ENCODE data around the gene TRAF7. TPM values are rescaled to one million over a fixed set of nuclear protein-coding genes. Genes with fewer than 3 reads are reported as not detected.

TRAF7 gene
- total RNA-seq, 2 experiments from 2014 or later = 53.6 to 82.3 TPM

GRCh38 chr16:2170080-2170479 lies 14.5 kb downstream of the TRAF7 start:
- Histone ChIP-seq H3K4me1 (ENCODE audit: insufficient read depth, low read length, poor library complexity, severe bottlenecking) (no peaks in the 10 kb centered on the region), H4K20me1 (ENCODE audit: insufficient read depth, low read length) (no peaks in the 10 kb centered on the region), H3K9me2 (ENCODE audit: insufficient read depth, low read length) (no peaks in the 10 kb centered on the region), H3K79me2 (ENCODE audit: insufficient read depth, low read depth, low read length) (no peaks in the 10 kb centered on the region), H3K4me2 (ENCODE audit: low read length) (no peak overlapping the region), H2AFZ (ENCODE audit: low read length) (no peak overlapping the region), H3K9me3 (ENCODE audit: low read length) (no peaks in the 10 kb centered on the region), H3K36me3 (ENCODE audit: insufficient read depth, low read length) (peaks cover 55% of the 10 kb centered on the region), H3K27ac (ENCODE audit: low read depth, low read length, poor library complexity, severe bottlenecking) (no peak overlapping the region), H3K4me3 (ENCODE audit: low read depth, low read length, poor library complexity, severe bottlenecking) (no peak overlapping the region)
- BruUV-seq (replicated peaks) = no TSS peak
- ChIA-PET CTCF (ENCODE audit: unreplicated experiment) (no interaction called here), POLR2A (no interaction called here)
- TF ChIP-seq CTCF (conservative IDR thresholded peaks at IDR 0.05; ENCODE audit: low read length) = no peak
- no peak for TF ChIP-seq EZH2phosphoT487 (IDR thresholded peaks at IDR 0.05; ENCODE audit: borderline replicate concordance, low read depth, low read length)
- DNase-seq (ENCODE audit: low spot score) = no peak
- intact Hi-C loops (cut with micrococcal nuclease; ENCODE audit: unreplicated experiment) = no loop called here

- no peak overlapping the region for H2AFZ ChIP-seq (ENCODE audit: low read length)
- H3K36me3 ChIP-seq (ENCODE audit: insufficient read depth, low read length) = peaks cover 55% of the 10 kb centered on the region
- H4K20me1 ChIP-seq (ENCODE audit: insufficient read depth, low read length) = no peaks in the 10 kb centered on the region
- intact Hi-C loops (cut with micrococcal nuclease; ENCODE audit: unreplicated experiment) = no loop called here
- H3K4me2 ChIP-seq (ENCODE audit: low read length) = no peak overlapping the region
- H3K79me2 ChIP-seq (ENCODE audit: insufficient read depth, low read depth, low read length) = no peaks in the 10 kb centered on the region
- ChIA-PET CTCF (ENCODE audit: unreplicated experiment) (no interaction called here), POLR2A (no interaction called here)
- no peak for DNase-seq (ENCODE audit: low spot score)
- no peaks in the 10 kb centered on the region for H3K9me2 ChIP-seq (ENCODE audit: insufficient read depth, low read length)
- H3K27ac ChIP-seq (ENCODE audit: low read depth, low read length, poor library complexity, severe bottlenecking) = no peak overlapping the region
- no peak overlapping the region for H3K4me3 ChIP-seq (ENCODE audit: low read depth, low read length, poor library complexity, severe bottlenecking)
- no peaks in the 10 kb centered on the region for H3K4me1 ChIP-seq (ENCODE audit: insufficient read depth, low read length, poor library complexity, severe bottlenecking)
- BruUV-seq (replicated peaks) = no TSS peak
- no peaks in the 10 kb centered on the region for H3K9me3 ChIP-seq (ENCODE audit: low read length)
- TF ChIP-seq EZH2phosphoT487 (IDR thresholded peaks at IDR 0.05; ENCODE audit: borderline replicate concordance, low read depth, low read length) (no peak), CTCF (conservative IDR thresholded peaks at IDR 0.05; ENCODE audit: low read length) (no peak)
Measured at GRCh38 chr16:2170587-2171435, 15.2 kb downstream of the TRAF7 start.

GRCh38 chr16:2171601-2172178 lies 16.1 kb downstream of the TRAF7 start:
- BruUV-seq (replicated peaks) = no TSS peak
- Histone ChIP-seq H2AFZ (ENCODE audit: low read length) (no peak overlapping the region), H3K9me2 (ENCODE audit: insufficient read depth, low read length) (no peaks in the 10 kb centered on the region), H3K4me1 (ENCODE audit: insufficient read depth, low read length, poor library complexity, severe bottlenecking) (no peaks in the 10 kb centered on the region), H3K4me3 (ENCODE audit: low read depth, low read length, poor library complexity, severe bottlenecking) (no peak overlapping the region), H3K9me3 (ENCODE audit: low read length) (no peaks in the 10 kb centered on the region), H3K4me2 (ENCODE audit: low read length) (no peak overlapping the region), H3K36me3 (ENCODE audit: insufficient read depth, low read length) (peaks cover 54% of the 10 kb centered on the region), H3K27ac (ENCODE audit: low read depth, low read length, poor library complexity, severe bottlenecking) (no peak overlapping the region), H4K20me1 (ENCODE audit: insufficient read depth, low read length) (no peaks in the 10 kb centered on the region), H3K79me2 (ENCODE audit: insufficient read depth, low read depth, low read length) (no peaks in the 10 kb centered on the region)
- ChIA-PET CTCF (ENCODE audit: unreplicated experiment) (no interaction called here), POLR2A (no interaction called here)
- intact Hi-C loops (cut with micrococcal nuclease; ENCODE audit: unreplicated experiment) = no loop called here
- DNase-seq (ENCODE audit: low spot score) = no peak
- TF ChIP-seq EZH2phosphoT487 (IDR thresholded peaks at IDR 0.05; ENCODE audit: borderline replicate concordance, low read depth, low read length) (no peak), CTCF (conservative IDR thresholded peaks at IDR 0.05; ENCODE audit: low read length) (no peak)
